Measurements from ENCODE around the gene SMIM10. TPM values are rescaled to one million over a fixed set of nuclear protein-coding genes. Genes with fewer than 3 reads are reported as not detected.
"Not testable (repeated sequence)": the region's sequence is repeated elsewhere in the genome, so short reads cannot be mapped to it uniquely, and the experiment has no call there.

The SMIM10 gene
- polyA plus RNA-seq, 1 donor (not counting 4 experiments of a cell fraction or from before 2014, with no cell fraction given), result 0.04 TPM

DNA sequence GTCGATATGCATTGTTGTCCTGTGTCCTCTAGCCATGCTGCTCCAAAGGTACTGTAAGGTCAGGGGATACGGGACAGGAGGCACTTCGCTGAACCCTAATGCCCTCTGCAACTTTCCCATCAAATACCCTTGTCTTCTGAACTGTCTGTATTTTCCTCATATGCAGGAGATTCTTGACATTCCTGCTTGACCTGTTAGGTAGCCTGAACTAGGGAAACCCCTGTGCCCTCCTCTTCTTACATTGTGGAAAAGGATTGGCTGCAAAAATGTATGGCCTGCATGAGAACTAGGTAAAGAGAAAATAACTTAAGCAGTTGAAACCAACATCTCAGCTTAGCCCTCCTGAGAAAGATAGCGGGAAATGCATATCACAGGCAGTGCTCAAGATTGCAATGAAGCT, 20.1 kb downstream of the SMIM10 start:
- H3K9me3 ChIP-seq (ENCODE audit: control insufficient read depth, low read depth, low read length), result no peaks in the 10 kb centered on the region
- H3K79me2 ChIP-seq (ENCODE audit: control insufficient read depth, insufficient read depth, low read length), result no peaks in the 10 kb centered on the region
- H3K27ac ChIP-seq (ENCODE audit: control insufficient read depth, insufficient read depth, low read length), result no peak overlapping the region
- dilution Hi-C loops (cut with MboI; ENCODE audit: extremely low pct_ligation_motif_present, low sequenced_read_pairs), result no loop called here
- no peak overlapping the region for H2AFZ ChIP-seq (ENCODE audit: control insufficient read depth, low read length)
- TF ChIP-seq CTCF (optimal IDR thresholded peaks at IDR 0.05 in 1 of 3, IDR thresholded peaks at IDR 0.05 in 1 of 3, conservative IDR thresholded peaks at IDR 0.05 in 1 of 3; ENCODE audit: extremely low read depth in 1 of 3, insufficient read depth in 2 of 3, low read length in 3 of 3) (no peak), EZH2 (IDR thresholded peaks at IDR 0.05; ENCODE audit: low read length) (no peak)
- H3K27me3 ChIP-seq (ENCODE audit: control insufficient read depth, extremely low read depth, insufficient read depth, low read length), result no peaks in the 10 kb centered on the region
- no peak overlapping the region for H3K9ac ChIP-seq (ENCODE audit: control insufficient read depth, extremely low read depth, insufficient read depth, low read length)
- H3K9me1 ChIP-seq (ENCODE audit: control insufficient read depth, extremely low read depth, insufficient read depth, low read length), result no peaks in the 10 kb centered on the region
- FAIRE-seq (no peak), DNase-seq (ENCODE audit: low read depth, low spot score) (no peak)
- H3K4me3 ChIP-seq (ENCODE audit: control insufficient read depth in 2 of 3, extremely low read depth in 1 of 3, insufficient read depth in 2 of 3, low read depth in 1 of 3, low read length in 3 of 3), result no peak overlapping the region
- H3K36me3 ChIP-seq (ENCODE audit: control insufficient read depth in 2 of 2, extremely low read depth in 1 of 2, insufficient read depth in 2 of 2, low read length in 2 of 2), result no peaks in the 10 kb centered on the region
- H3K4me2 ChIP-seq (ENCODE audit: control insufficient read depth, extremely low read depth, insufficient read depth, low read depth, low read length), result no peak overlapping the region
- H3K4me1 ChIP-seq (ENCODE audit: control insufficient read depth, extremely low read depth, insufficient read depth, low read length), result no peaks in the 10 kb centered on the region
- H4K20me1 ChIP-seq (ENCODE audit: control insufficient read depth, extremely low read depth, insufficient read depth, low read length), result no peaks in the 10 kb centered on the region

- Histone ChIP-seq H3K9ac (ENCODE audit: control insufficient read depth, extremely low read depth, insufficient read depth, low read length) (no peak overlapping the region), H3K4me2 (ENCODE audit: control insufficient read depth, extremely low read depth, insufficient read depth, low read depth, low read length) (no peak overlapping the region), H3K27ac (ENCODE audit: control insufficient read depth, insufficient read depth, low read length) (no peak overlapping the region), H3K36me3 (ENCODE audit: control insufficient read depth in 2 of 2, extremely low read depth in 1 of 2, insufficient read depth in 2 of 2, low read length in 2 of 2) (no peaks in the 10 kb centered on the region), H3K9me1 (ENCODE audit: control insufficient read depth, extremely low read depth, insufficient read depth, low read length) (no peaks in the 10 kb centered on the region), H3K4me3 (ENCODE audit: control insufficient read depth in 2 of 3, extremely low read depth in 1 of 3, insufficient read depth in 2 of 3, low read depth in 1 of 3, low read length in 3 of 3) (no peak overlapping the region), H4K20me1 (ENCODE audit: control insufficient read depth, extremely low read depth, insufficient read depth, low read length) (no peaks in the 10 kb centered on the region), H3K27me3 (ENCODE audit: control insufficient read depth, extremely low read depth, insufficient read depth, low read length) (no peaks in the 10 kb centered on the region), H3K9me3 (ENCODE audit: control insufficient read depth, low read depth, low read length) (no peaks in the 10 kb centered on the region), H3K4me1 (ENCODE audit: control insufficient read depth, extremely low read depth, insufficient read depth, low read length) (no peaks in the 10 kb centered on the region), H3K79me2 (ENCODE audit: control insufficient read depth, insufficient read depth, low read length) (no peaks in the 10 kb centered on the region), H2AFZ (ENCODE audit: control insufficient read depth, low read length) (no peak overlapping the region)
- DNase-seq (ENCODE audit: low read depth, low spot score) (no peak), FAIRE-seq (no peak)
- TF ChIP-seq EZH2 (IDR thresholded peaks at IDR 0.05; ENCODE audit: low read length) (no peak), CTCF (optimal IDR thresholded peaks at IDR 0.05 in 1 of 3, IDR thresholded peaks at IDR 0.05 in 1 of 3, conservative IDR thresholded peaks at IDR 0.05 in 1 of 3; ENCODE audit: extremely low read depth in 1 of 3, insufficient read depth in 2 of 3, low read length in 3 of 3) (no peak)
- dilution Hi-C loops (cut with MboI; ENCODE audit: extremely low pct_ligation_motif_present, low sequenced_read_pairs), result no loop called here
These were observed 24.9 kb downstream of the SMIM10 start for GRCh38 chrX:135015523-135016245.

DNA sequence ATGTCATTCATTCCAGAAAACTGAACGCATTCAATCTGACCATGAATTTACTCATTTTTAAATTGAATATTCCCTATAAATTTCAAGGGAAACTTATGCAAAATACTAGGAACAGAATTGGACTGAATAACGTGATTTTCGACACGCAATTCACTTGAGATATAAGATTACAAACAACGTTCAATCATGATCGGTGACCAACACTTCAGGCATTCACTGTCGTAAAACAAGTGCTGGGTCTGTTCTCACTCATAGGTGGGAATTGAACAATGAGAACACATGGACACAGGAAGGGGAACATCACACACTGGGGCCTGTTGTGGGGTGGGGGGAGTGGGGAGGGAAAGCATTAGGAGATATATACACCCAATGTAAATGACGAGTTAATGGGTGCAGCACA, 29.1 kb downstream of the SMIM10 start:
- H3K9ac ChIP-seq (ENCODE audit: control insufficient read depth, extremely low read depth, insufficient read depth, low read length); dilution Hi-C loops (cut with MboI; ENCODE audit: extremely low pct_ligation_motif_present, low sequenced_read_pairs); H3K9me1 ChIP-seq (ENCODE audit: control insufficient read depth, extremely low read depth, insufficient read depth, low read length); H3K4me2 ChIP-seq (ENCODE audit: control insufficient read depth, extremely low read depth, insufficient read depth, low read depth, low read length); H3K4me3 ChIP-seq (ENCODE audit: control insufficient read depth in 2 of 3, extremely low read depth in 1 of 3, insufficient read depth in 2 of 3, low read depth in 1 of 3, low read length in 3 of 3); H2AFZ ChIP-seq (ENCODE audit: control insufficient read depth, low read length); H3K79me2 ChIP-seq (ENCODE audit: control insufficient read depth, insufficient read depth, low read length); H3K27me3 ChIP-seq (ENCODE audit: control insufficient read depth, extremely low read depth, insufficient read depth, low read length); DNase-seq (ENCODE audit: low read depth, low spot score); H3K36me3 ChIP-seq (ENCODE audit: control insufficient read depth in 2 of 2, extremely low read depth in 1 of 2, insufficient read depth in 2 of 2, low read length in 2 of 2); H4K20me1 ChIP-seq (ENCODE audit: control insufficient read depth, extremely low read depth, insufficient read depth, low read length); FAIRE-seq; H3K9me3 ChIP-seq (ENCODE audit: control insufficient read depth, low read depth, low read length); H3K4me1 ChIP-seq (ENCODE audit: control insufficient read depth, extremely low read depth, insufficient read depth, low read length); H3K27ac ChIP-seq (ENCODE audit: control insufficient read depth, insufficient read depth, low read length): not testable (repeated sequence)

- H3K79me2 ChIP-seq (ENCODE audit: control insufficient read depth, insufficient read depth, low read length); H3K9me1 ChIP-seq (ENCODE audit: control insufficient read depth, extremely low read depth, insufficient read depth, low read length); DNase-seq (ENCODE audit: low read depth, low spot score); H4K20me1 ChIP-seq (ENCODE audit: control insufficient read depth, extremely low read depth, insufficient read depth, low read length); H2AFZ ChIP-seq (ENCODE audit: control insufficient read depth, low read length); H3K4me2 ChIP-seq (ENCODE audit: control insufficient read depth, extremely low read depth, insufficient read depth, low read depth, low read length); H3K9ac ChIP-seq (ENCODE audit: control insufficient read depth, extremely low read depth, insufficient read depth, low read length); H3K27ac ChIP-seq (ENCODE audit: control insufficient read depth, insufficient read depth, low read length); FAIRE-seq; H3K4me1 ChIP-seq (ENCODE audit: control insufficient read depth, extremely low read depth, insufficient read depth, low read length); H3K9me3 ChIP-seq (ENCODE audit: control insufficient read depth, low read depth, low read length); H3K36me3 ChIP-seq (ENCODE audit: control insufficient read depth in 2 of 2, extremely low read depth in 1 of 2, insufficient read depth in 2 of 2, low read length in 2 of 2); dilution Hi-C loops (cut with MboI; ENCODE audit: extremely low pct_ligation_motif_present, low sequenced_read_pairs); H3K4me3 ChIP-seq (ENCODE audit: control insufficient read depth in 2 of 3, extremely low read depth in 1 of 3, insufficient read depth in 2 of 3, low read depth in 1 of 3, low read length in 3 of 3); H3K27me3 ChIP-seq (ENCODE audit: control insufficient read depth, extremely low read depth, insufficient read depth, low read length): not testable (repeated sequence)
These were observed 33.0 kb downstream of the SMIM10 start for GRCh38 chrX:135023791-135024190.
